HUES6 (cell line): ENCODE data around the gene ID3.

Experiments
- H3K27ac ChIP-seq: 2 replicates; pipeline ENCODE4 v1.7.0; 2013; ENCODE audit warnings: low read depth, mild to moderate bottlenecking, low read length, inconsistent platforms
- H3K27me3 ChIP-seq: 2 replicates; pipeline ENCODE4 v1.6.1; 2013; ENCODE audit warnings: low read length; ENCODE audit not compliant: control insufficient read depth, insufficient read depth
- H3K36me3 ChIP-seq: 2 replicates; pipeline ENCODE4 v1.6.1; 2013; ENCODE audit warnings: low read length; ENCODE audit not compliant: control insufficient read depth, insufficient read depth
- H3K4me1 ChIP-seq: 2 replicates; pipeline ENCODE4 v1.6.1; 2013; ENCODE audit warnings: low read length; ENCODE audit not compliant: control insufficient read depth, insufficient read depth
- H3K4me3 ChIP-seq: 2 replicates; pipeline ENCODE4 v1.5.1; 2013; ENCODE audit warnings: low read depth, low read length
- H3K9ac ChIP-seq: one replicate; pipeline ENCODE4 v1.6.1; 2013; ENCODE audit warnings: mild to moderate bottlenecking, low read length
- H3K9me3 ChIP-seq: 2 replicates; pipeline ENCODE4 v1.6.1; 2013; ENCODE audit warnings: low read depth, low read length; ENCODE audit not compliant: control insufficient read depth, insufficient read depth

The ID3 gene

GRCh38 chr1:23594927-23595353 is 35.6 kb upstream of the ID3 start:
- Histone ChIP-seq H3K9ac (no peak overlapping the region), H3K27me3 (no peaks in the 10 kb centered on the region), H3K4me3 (no peak overlapping the region), H3K27ac (no peak overlapping the region), H3K9me3 (no peaks in the 10 kb centered on the region), H3K4me1 (peaks cover 70% of the 10 kb centered on the region), H3K36me3 (no peaks in the 10 kb centered on the region)

DNA sequence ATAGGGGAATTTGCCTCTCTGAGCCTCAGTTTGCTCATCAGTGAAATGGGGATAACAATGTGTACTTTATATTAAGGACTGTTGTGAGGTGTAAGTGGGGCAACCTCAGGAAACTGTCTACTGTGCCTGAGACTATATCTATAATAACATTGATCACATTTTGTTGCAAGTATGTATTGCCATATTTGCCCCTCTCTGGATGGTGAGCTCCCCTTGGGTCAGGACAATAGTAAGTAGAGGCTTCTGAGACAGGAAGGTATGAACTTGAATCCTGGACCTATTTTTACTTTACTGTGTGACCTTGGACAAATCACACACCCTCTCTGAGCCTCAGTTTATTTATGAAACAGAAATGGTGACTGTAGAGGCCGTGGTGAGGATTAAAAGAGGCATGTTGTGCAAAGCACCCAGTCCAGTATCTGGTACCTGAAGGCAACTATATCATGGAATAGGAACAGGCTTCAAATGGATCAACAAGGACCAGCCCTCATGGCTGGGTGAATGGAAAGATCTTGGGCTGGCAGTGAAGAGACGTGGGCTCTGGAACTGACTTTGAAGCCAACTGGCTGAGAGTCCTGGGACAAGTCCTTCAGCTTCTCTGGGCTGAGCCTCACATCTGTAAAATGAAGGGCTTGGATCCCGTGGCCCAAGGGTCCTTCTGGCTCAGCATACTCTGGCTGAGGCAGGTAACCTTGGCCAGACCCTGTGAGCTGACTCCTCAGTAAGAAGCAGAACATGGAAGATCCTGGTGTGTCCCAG is 35.0 kb upstream of the ID3 start:
- Histone ChIP-seq H3K36me3 (no peaks in the 10 kb centered on the region), H3K9ac (no peak overlapping the region), H3K9me3 (no peaks in the 10 kb centered on the region), H3K27ac (no peak overlapping the region), H3K4me3 (no peak overlapping the region), H3K4me1 (peaks cover 68% of the 10 kb centered on the region), H3K27me3 (no peaks in the 10 kb centered on the region)

- Histone ChIP-seq H3K27me3 (no peaks in the 10 kb centered on the region), H3K4me1 (peaks cover 68% of the 10 kb centered on the region), H3K9ac (no peak overlapping the region)
Observed at GRCh38 chr1:23593556-23594148, 34.4 kb upstream of the ID3 start.

GRCh38 chr1:23593042-23593521 is 33.8 kb upstream of the ID3 start:
- Histone ChIP-seq H3K4me3 (no peak overlapping the region), H3K27ac (no peak overlapping the region), H3K9ac (no peak overlapping the region), H3K36me3 (no peaks in the 10 kb centered on the region), H3K9me3 (no peaks in the 10 kb centered on the region), H3K27me3 (no peaks in the 10 kb centered on the region), H3K4me1 (peaks cover 66% of the 10 kb centered on the region)

More at GRCh38 chr1:23593556-23594148, 34.4 kb upstream of the ID3 start:
- H3K9me3 ChIP-seq, result no peaks in the 10 kb centered on the region
- H3K4me3 ChIP-seq, result no peak overlapping the region
- H3K27ac ChIP-seq, result no peak overlapping the region
- H3K36me3 ChIP-seq, result no peaks in the 10 kb centered on the region

DNA sequence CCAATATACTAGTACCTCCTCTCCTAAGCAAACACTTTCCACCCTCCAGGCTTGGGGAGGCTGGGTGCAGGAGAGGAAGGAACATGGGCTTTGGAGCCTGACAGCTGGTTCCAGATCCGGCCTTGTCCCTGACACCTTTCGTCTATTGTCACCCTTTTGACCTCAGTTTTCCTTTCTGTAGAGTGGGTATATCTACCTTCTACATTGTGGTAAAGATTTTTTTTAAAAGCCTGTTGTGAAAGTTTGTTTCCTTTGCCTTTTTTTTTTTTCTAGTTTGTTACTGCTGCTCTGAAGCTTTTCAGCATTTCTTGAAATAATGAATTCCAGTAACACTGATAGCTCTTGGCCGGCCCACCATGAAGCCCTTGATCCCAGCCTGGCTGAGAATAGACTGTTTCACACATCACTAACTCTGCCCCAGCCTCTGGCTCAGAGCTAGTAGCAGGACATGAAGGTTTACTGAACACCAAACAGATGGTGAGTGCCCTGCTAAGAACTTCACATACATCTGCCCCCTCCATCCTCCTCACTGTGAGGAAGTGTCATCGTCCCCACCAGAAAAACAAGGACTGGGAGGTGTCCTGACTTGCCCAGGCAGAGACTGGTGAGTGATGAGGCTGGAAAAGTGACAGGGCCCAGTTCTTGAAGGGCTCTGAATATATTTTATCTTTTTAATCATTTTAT is 33.0 kb upstream of the ID3 start:
- Histone ChIP-seq H3K36me3 (no peaks in the 10 kb centered on the region), H3K4me3 (no peak overlapping the region), H3K4me1 (peaks cover 62% of the 10 kb centered on the region)

DNA sequence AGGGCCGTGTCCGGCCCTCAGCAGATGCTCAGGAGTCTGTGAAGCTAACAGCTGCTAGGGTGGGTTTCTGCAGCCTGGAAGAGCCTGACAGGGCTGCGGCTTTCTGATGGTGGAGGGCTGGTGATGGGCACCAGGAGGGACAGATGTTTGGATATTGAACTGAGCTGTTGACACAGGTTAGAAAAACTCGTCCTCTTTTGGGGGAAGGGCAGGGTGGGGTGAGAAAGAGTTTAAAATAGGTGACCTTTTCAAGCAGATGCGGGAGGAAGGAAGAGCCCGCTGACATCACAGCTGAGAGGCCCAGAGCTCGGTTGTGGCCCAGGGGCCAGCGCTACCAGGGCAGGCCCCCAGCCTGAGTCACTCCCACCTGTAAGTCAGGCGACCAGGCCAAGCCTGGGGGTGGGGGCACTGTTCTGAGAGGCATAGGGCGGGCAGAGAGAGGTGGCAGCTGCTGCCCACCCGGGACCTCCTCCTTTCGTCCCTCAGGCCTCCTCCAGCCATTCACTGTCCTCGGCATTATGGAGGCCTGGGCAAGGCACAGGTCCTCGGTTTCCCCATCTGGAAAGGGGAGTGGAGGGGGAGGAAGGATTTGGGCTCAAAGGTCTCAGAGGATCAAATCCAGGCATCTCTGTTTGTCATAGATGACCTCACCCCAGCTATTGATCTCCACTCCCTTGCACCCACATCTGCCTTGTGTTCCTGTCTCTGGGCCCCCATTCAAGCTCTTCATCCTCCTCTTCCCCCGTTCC is 32.3 kb upstream of the ID3 start:
- Histone ChIP-seq H3K4me1 (peaks cover 55% of the 10 kb centered on the region), H3K4me3 (no peak overlapping the region), H3K27ac (no peak overlapping the region), H3K9me3 (no peaks in the 10 kb centered on the region), H3K27me3 (no peaks in the 10 kb centered on the region), H3K9ac (peak overlapping the region; percentile 1), H3K36me3 (no peaks in the 10 kb centered on the region)

More for the DNA sequence above, 33.0 kb upstream of the ID3 start:
- no peak overlapping the region for H3K27ac ChIP-seq
- no peaks in the 10 kb centered on the region for H3K27me3 ChIP-seq
- H3K9ac ChIP-seq, result no peak overlapping the region
- no peaks in the 10 kb centered on the region for H3K9me3 ChIP-seq

- H3K27me3 ChIP-seq, result no peaks in the 10 kb centered on the region
- H3K27ac ChIP-seq, result no peak overlapping the region
- H3K4me3 ChIP-seq, result no peak overlapping the region
- no peak overlapping the region for H3K9ac ChIP-seq
- H3K4me1 ChIP-seq, result peaks cover 49% of the 10 kb centered on the region
- H3K9me3 ChIP-seq, result no peaks in the 10 kb centered on the region
- no peaks in the 10 kb centered on the region for H3K36me3 ChIP-seq
Observed at GRCh38 chr1:23590058-23590783, 30.9 kb upstream of the ID3 start.

- no peaks in the 10 kb centered on the region for H3K27me3 ChIP-seq
- H3K9me3 ChIP-seq, result no peaks in the 10 kb centered on the region
- H3K4me3 ChIP-seq, result no peak overlapping the region
- no peak overlapping the region for H3K9ac ChIP-seq
- no peaks in the 10 kb centered on the region for H3K36me3 ChIP-seq
- peaks cover 44% of the 10 kb centered on the region for H3K4me1 ChIP-seq
- H3K27ac ChIP-seq, result no peak overlapping the region
Observed at GRCh38 chr1:23589585-23589986, 30.3 kb upstream of the ID3 start.

GRCh38 chr1:23588749-23589548 is 29.6 kb upstream of the ID3 start:
- Histone ChIP-seq H3K36me3 (no peaks in the 10 kb centered on the region), H3K4me1 (peaks cover 42% of the 10 kb centered on the region), H3K4me3 (no peak overlapping the region), H3K27me3 (no peaks in the 10 kb centered on the region), H3K27ac (no peak overlapping the region), H3K9ac (no peak overlapping the region), H3K9me3 (no peaks in the 10 kb centered on the region)
